ENCODE results near the gene MINDY3. TPM values are rescaled to one million over a fixed set of nuclear protein-coding genes. Genes with fewer than 3 reads are reported as not detected.

MINDY3 gene
- total RNA-seq, 1 experiment from 2014 or later, result 11.3 TPM

- POLR2A ChIA-PET, result no interaction called here
- ATAC-seq (no peak), DNase-seq (ENCODE audit: low spot score) (no peak)
- Mint-ChIP-seq H3K4me1 (no peaks in the 10 kb centered on the region), H3K27me3 (ENCODE audit: low read depth) (no peaks in the 10 kb centered on the region), H3K9me3 (no peaks in the 10 kb centered on the region), H3K36me3 (no peaks in the 10 kb centered on the region), H3K27ac (no peak overlapping the region), H3K4me3 (no peak overlapping the region)
- no peak for TF ChIP-seq ZNF219 (CRISPR knock-in tag; IDR thresholded peaks at IDR 0.05; ENCODE audit: borderline replicate concordance)
- no peak for TF ChIP-seq ZNF416 (CRISPR knock-in tag; IDR thresholded peaks at IDR 0.05)
- no peak for TF ChIP-seq STAT6 (CRISPR knock-in tag; conservative IDR thresholded peaks at IDR 0.05; ENCODE audit: low read depth)
- no peak for TF ChIP-seq ZNF396 (CRISPR knock-in tag; IDR thresholded peaks at IDR 0.05; ENCODE audit: borderline replicate concordance)
- no peak for TF ChIP-seq CTCF (IDR thresholded peaks at IDR 0.05)
- TF ChIP-seq ERG (CRISPR knock-in tag; IDR thresholded peaks at IDR 0.05), result no peak
- TF ChIP-seq PRRX2 (CRISPR knock-in tag; IDR thresholded peaks at IDR 0.05), result no peak
- TF ChIP-seq ZNF281 (CRISPR knock-in tag; IDR thresholded peaks at IDR 0.05), result no peak
- TF ChIP-seq RORB (CRISPR knock-in tag; IDR thresholded peaks at IDR 0.05), result no peak
- TF ChIP-seq JUN (CRISPR knock-in tag; IDR thresholded peaks at IDR 0.05), result no peak
- no peak for TF ChIP-seq ZNF512 (CRISPR knock-in tag; IDR thresholded peaks at IDR 0.05; ENCODE audit: borderline replicate concordance)
- TF ChIP-seq TEAD1 (CRISPR knock-in tag; IDR thresholded peaks at IDR 0.05), result no peak
- TF ChIP-seq FOXK1 (CRISPR knock-in tag; IDR thresholded peaks at IDR 0.05), result no peak
- TF ChIP-seq NR3C1 (CRISPR knock-in tag; conservative IDR thresholded peaks at IDR 0.05; ENCODE audit: low read depth), result no peak
- no peak for TF ChIP-seq SMAD4 (CRISPR knock-in tag; IDR thresholded peaks at IDR 0.05)
- TF ChIP-seq OVOL2 (CRISPR knock-in tag; IDR thresholded peaks at IDR 0.05; ENCODE audit: borderline replicate concordance), result no peak
- no peak for TF ChIP-seq NFE2L1 (CRISPR knock-in tag; IDR thresholded peaks at IDR 0.05)
- CTCF ChIA-PET, result interaction anchor here (0.6 kb wide), 1 partner anchor 57 kb away, joined by 3 read pairs; no protein-coding TSS in a partner anchor
Measured at GRCh38 chr10:15796762-15797161, 63.5 kb downstream of the MINDY3 start.

Data from WTC11 (cell line).